Ectodermal cell (in vitro differentiated cells): ENCODE measurements around the gene DBN1.

Experiments
- H3K27ac ChIP-seq: 2 replicates; pipeline ENCODE4 v1.7.0; 2013; ENCODE audit warnings: mild to moderate bottlenecking, low read depth, low read length; ENCODE audit not compliant: insufficient read depth, poor library complexity, severe bottlenecking
- H3K27me3 ChIP-seq: 2 replicates; pipeline ENCODE4 v1.7.0; 2013; ENCODE audit warnings: mild to moderate bottlenecking, low read length; ENCODE audit not compliant: insufficient read depth, control insufficient read depth, poor library complexity, severe bottlenecking
- H3K36me3 ChIP-seq: one replicate; pipeline ENCODE4 v1.7.0; 2013; ENCODE audit warnings: low read length; ENCODE audit not compliant: control insufficient read depth, insufficient read depth
- H3K4me1 ChIP-seq: one replicate; pipeline ENCODE4 v1.7.0; 2013; ENCODE audit warnings: low read length; ENCODE audit not compliant: control insufficient read depth, insufficient read depth
- H3K4me3 ChIP-seq: 2 replicates; pipeline ENCODE4 v1.7.0; 2013; ENCODE audit warnings: low read depth, low read length, control low read depth; ENCODE audit not compliant: insufficient read depth
- H3K9me3 ChIP-seq: 2 replicates; pipeline ENCODE4 v1.7.0; 2013; ENCODE audit warnings: mild to moderate bottlenecking, low read length, moderate library complexity; ENCODE audit not compliant: control insufficient read depth
- WGBS, 2 experiments: methylation state at CpG; one replicate each; pipeline ENCODE4 v1.1.7; 2013; ENCODE audit warnings: missing lambda C conversion rate in 2 of 2; 5-methylcytosine and 5-hydroxymethylcytosine counted together

Gene DBN1

DNA sequence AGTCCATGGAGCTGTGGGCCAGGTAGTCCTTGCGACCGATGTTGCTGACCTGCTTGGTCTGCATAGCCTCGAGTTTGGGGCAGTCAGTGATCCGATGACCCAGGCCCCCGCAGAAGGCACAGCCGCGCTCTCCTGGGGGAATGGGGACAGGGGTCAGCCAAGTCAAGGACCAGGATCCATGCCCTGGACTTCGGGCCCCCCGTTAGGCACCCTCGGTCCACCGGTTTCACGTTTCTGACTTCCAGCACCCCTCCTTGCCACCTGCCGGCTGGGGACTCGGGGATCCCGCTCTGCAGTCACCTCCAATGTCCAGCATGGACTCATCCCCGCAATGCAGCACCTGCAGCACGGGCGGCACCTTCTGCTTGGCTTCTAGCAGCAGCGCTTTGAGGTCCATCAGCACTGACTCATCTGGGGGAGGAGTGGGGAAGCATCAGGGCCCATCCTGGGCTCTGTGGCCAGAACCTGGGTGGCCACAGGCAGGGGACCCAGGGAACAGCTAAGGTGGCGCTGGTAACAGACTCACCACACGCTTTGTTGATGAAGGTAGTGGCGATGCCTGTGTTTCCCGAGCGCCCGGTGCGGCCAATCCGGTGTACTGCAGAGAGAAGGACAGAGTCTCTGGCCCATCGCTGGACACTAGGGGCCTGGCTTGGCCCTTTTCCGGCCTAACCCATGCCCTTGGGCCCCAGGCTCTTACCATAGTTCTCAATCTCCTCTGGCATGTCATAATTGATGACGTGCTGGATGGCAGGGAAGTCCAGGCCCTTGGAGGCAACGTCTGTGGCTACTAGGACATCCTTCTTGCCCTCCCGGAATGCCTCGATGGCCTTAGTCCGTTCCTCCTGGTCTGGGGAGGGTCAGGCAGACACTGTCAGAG is 38.6 kb upstream of the DBN1 start:
- Histone ChIP-seq H3K27me3 (no peaks in the 10 kb centered on the region), H3K27ac (no peak overlapping the region), H3K4me3 (no peak overlapping the region), H3K36me3 (peaks cover 33% of the 10 kb centered on the region), H3K9me3 (no peaks in the 10 kb centered on the region), H3K4me1 (peaks cover 12% of the 10 kb centered on the region)
- 95 to 96% methylated on average over 34 of the region's 34 CpGs for WGBS, 2 experiments

- H3K4me3 ChIP-seq, result no peak overlapping the region
- H3K27me3 ChIP-seq, result no peaks in the 10 kb centered on the region
- H3K4me1 ChIP-seq, result peaks cover 12% of the 10 kb centered on the region
- no peak overlapping the region for H3K27ac ChIP-seq
- WGBS, 2 experiments, result 94 to 95% methylated on average over 5 of the region's 5 CpGs
- H3K36me3 ChIP-seq, result peaks cover 33% of the 10 kb centered on the region
- no peaks in the 10 kb centered on the region for H3K9me3 ChIP-seq
These were observed 37.7 kb upstream of the DBN1 start for GRCh38 chr5:177511181-177511580.

DNA sequence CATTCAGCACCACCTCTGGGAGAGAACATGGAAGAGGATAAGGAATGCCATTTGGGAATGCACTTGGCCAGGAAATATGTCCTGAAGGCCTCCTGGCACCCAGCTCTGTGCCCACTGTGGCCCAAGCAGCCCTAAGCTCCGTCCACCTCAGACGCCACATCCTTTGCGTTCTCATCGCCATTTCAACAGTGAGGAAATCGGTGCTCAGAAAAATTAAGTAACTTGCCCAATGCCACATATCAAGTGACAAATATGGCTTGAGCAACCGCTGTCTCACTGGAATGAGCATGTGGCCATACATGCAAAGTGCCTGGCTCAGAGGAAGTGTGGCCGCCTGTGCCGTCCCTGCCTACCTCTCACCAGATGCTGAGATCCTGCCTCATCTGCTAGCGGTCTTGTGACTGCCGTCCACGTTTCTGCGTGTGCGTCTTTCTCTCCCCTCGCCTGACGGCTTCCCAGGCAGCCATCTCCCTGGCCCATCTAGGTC is 37.2 kb upstream of the DBN1 start:
- Histone ChIP-seq H3K4me3 (no peak overlapping the region), H3K4me1 (peaks cover 7% of the 10 kb centered on the region), H3K9me3 (no peaks in the 10 kb centered on the region), H3K27me3 (no peaks in the 10 kb centered on the region), H3K27ac (no peak overlapping the region), H3K36me3 (peaks cover 33% of the 10 kb centered on the region)
- 95 to 96% methylated on average over 15 of the region's 15 CpGs for WGBS, 2 experiments

GRCh38 chr5:177509991-177510566 is 36.6 kb upstream of the DBN1 start:
- Histone ChIP-seq H3K36me3 (peaks cover 29% of the 10 kb centered on the region), H3K27me3 (no peaks in the 10 kb centered on the region), H3K9me3 (no peaks in the 10 kb centered on the region), H3K4me1 (peaks cover 7% of the 10 kb centered on the region), H3K27ac (no peak overlapping the region), H3K4me3 (no peak overlapping the region)
- 86 to 90% methylated on average over 11 of the region's 11 CpGs for WGBS, 2 experiments

GRCh38 chr5:177509381-177509951 is 36.0 kb upstream of the DBN1 start, which contains the start of gene DOK3:
DOK3 (minus strand) TSS chr5:177509826; CDS start chr5:177509540, 286 bp downstream.
- 72 to 74% methylated on average over 20 of the region's 20 CpGs for WGBS, 2 experiments

DNA sequence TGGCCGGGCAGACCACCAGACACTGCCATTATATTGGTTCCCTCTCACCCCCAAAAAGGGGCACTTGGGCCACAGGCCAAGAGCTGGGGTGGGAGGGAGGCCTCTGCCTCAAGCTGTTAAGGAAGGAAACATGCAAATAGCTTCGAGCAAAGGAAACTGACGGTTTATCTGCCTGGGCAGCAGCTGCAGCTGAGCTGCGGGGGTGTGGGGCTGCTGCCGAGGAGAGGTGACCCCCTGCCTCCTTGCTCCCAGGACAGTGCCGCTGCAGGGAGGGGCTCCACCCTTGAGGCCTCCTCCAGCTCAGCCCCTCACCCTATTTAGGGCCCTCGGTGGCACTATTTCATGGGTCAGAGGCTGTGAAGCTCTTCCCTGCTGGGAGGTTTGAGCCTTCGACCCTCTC is 35.4 kb upstream of the DBN1 start:
- H3K27me3 ChIP-seq, result no peaks in the 10 kb centered on the region
- H3K9me3 ChIP-seq, result no peaks in the 10 kb centered on the region
- 72 to 78% methylated on average over 8 of the region's 8 CpGs for WGBS, 2 experiments
- peaks cover 7% of the 10 kb centered on the region for H3K4me1 ChIP-seq
- H3K36me3 ChIP-seq, result peaks cover 18% of the 10 kb centered on the region
- no peak overlapping the region for H3K4me3 ChIP-seq
- no peak overlapping the region for H3K27ac ChIP-seq

More at GRCh38 chr5:177509381-177509951, 36.0 kb upstream of the DBN1 start, which contains the start of gene DOK3:
- Histone ChIP-seq H3K27me3 (no peaks in the 10 kb centered on the region), H3K36me3 (peaks cover 24% of the 10 kb centered on the region), H3K27ac (no peak within 1 kb of the TSS), H3K9me3 (no peaks in the 10 kb centered on the region), H3K4me1 (peaks cover 7% of the 10 kb centered on the region), H3K4me3 (no peak within 1 kb of the TSS)

DNA sequence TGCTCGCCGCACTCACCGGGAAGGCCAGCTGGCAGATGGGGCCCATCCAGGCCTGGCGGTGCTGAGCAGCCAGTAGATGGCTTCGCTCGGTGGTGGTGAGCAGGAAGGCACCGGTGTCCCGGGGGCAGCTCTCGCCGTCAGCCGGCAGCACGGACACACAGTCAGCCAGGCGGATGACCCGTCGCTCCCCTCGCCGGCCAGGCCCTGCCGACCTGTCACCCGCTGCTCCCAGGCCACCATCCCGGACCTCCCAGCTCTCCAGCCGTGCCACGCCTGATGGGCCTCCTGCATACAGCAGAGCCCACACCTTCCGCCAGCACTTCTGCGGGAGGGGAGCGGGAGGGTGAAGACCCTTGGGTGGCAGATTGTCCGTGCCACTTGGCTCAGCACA is 34.8 kb upstream of the DBN1 start:
- Histone ChIP-seq H3K36me3 (peaks cover 12% of the 10 kb centered on the region), H3K9me3 (no peaks in the 10 kb centered on the region), H3K27ac (no peak overlapping the region), H3K4me3 (no peak overlapping the region), H3K27me3 (no peaks in the 10 kb centered on the region), H3K4me1 (peaks cover 7% of the 10 kb centered on the region)
- WGBS, 2 experiments, result 94 to 95% methylated on average over 26 of the region's 26 CpGs

GRCh38 chr5:177507596-177508220 is 34.3 kb upstream of the DBN1 start:
- no peak overlapping the region for H3K27ac ChIP-seq
- peaks cover 8% of the 10 kb centered on the region for H3K36me3 ChIP-seq
- no peaks in the 10 kb centered on the region for H3K27me3 ChIP-seq
- WGBS, 2 experiments, result 92 to 94% methylated on average over 17 of the region's 17 CpGs
- no peak overlapping the region for H3K4me3 ChIP-seq
- peaks cover 7% of the 10 kb centered on the region for H3K4me1 ChIP-seq
- no peaks in the 10 kb centered on the region for H3K9me3 ChIP-seq

DNA sequence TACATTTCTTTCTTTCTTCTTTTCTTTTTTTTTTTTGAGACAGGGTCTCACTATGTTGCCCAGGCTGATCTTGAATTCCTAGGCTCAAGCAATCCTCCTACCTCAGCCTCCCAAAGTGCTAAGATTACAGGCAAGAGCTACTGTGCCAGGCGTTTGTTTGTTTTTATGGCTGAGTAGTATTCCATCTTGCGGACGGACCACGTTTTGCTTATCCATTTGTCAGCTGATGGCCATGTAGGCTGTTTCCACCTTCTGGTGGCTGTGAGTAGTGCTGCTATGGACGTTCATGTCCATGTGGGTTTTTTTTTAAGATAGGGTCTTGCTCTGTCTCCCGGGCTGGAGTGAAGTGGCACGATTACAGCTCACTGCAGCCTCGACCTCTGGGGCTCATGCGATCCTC is 33.7 kb upstream of the DBN1 start:
- no peak overlapping the region for H3K4me3 ChIP-seq
- H3K4me1 ChIP-seq, result peaks cover 10% of the 10 kb centered on the region
- H3K9me3 ChIP-seq, result no peaks in the 10 kb centered on the region
- peaks cover 8% of the 10 kb centered on the region for H3K36me3 ChIP-seq
- WGBS, 2 experiments, result 89 to 90% methylated on average over 9 of the region's 9 CpGs
- H3K27ac ChIP-seq, result no peak overlapping the region
- no peaks in the 10 kb centered on the region for H3K27me3 ChIP-seq

DNA sequence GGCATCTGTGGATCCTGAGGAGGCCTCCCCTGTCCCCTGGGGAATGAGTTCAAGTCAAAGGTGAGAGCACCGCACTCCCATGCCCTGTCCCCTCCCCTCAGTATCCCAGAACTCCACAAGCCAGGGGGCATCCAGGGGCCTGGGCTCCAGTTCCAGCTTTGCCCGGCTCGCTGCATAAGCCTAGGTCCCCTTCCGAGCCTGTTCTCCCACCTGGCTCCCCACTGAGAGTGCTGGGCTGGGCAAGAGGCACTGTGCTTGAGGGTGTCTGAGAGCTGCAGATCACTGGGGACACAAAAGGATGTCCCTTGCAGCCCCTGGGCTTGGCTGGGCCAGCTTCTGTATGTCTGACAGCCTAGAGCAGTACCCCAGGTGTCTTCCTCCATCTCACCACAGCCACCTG is 31.6 kb upstream of the DBN1 start:
- Histone ChIP-seq H3K36me3 (no peaks in the 10 kb centered on the region), H3K4me3 (no peak overlapping the region), H3K27me3 (no peaks in the 10 kb centered on the region), H3K9me3 (no peaks in the 10 kb centered on the region), H3K27ac (no peak overlapping the region), H3K4me1 (peaks cover 16% of the 10 kb centered on the region)
- 90 to 93% methylated on average over 4 of the region's 4 CpGs for WGBS, 2 experiments
